LNCaP clone FGC (cell line): ENCODE measurements around the gene SLCO3A1.

ENCODE experiments used
- DNase-seq: peaks from one replicate; pipeline ENCODE4 v3.0.0-alpha.2; 2011; ENCODE audit warnings: low read depth
- H3K4me3 ChIP-seq: 2 replicates; pipeline ENCODE4 v1.5.1; 2011; ENCODE audit warnings: mild to moderate bottlenecking, low read depth, low read length, control low read depth
- TF ChIP-seq, protein P1 (sequence below): IDR thresholded peaks from 2 replicates; pipeline ENCODE4 v1.5.1; 2012; ENCODE audit warnings: mild to moderate bottlenecking; ENCODE audit not compliant: control insufficient read depth, insufficient read depth; ENCODE audit errors: extremely low read depth

Gene SLCO3A1

DNA sequence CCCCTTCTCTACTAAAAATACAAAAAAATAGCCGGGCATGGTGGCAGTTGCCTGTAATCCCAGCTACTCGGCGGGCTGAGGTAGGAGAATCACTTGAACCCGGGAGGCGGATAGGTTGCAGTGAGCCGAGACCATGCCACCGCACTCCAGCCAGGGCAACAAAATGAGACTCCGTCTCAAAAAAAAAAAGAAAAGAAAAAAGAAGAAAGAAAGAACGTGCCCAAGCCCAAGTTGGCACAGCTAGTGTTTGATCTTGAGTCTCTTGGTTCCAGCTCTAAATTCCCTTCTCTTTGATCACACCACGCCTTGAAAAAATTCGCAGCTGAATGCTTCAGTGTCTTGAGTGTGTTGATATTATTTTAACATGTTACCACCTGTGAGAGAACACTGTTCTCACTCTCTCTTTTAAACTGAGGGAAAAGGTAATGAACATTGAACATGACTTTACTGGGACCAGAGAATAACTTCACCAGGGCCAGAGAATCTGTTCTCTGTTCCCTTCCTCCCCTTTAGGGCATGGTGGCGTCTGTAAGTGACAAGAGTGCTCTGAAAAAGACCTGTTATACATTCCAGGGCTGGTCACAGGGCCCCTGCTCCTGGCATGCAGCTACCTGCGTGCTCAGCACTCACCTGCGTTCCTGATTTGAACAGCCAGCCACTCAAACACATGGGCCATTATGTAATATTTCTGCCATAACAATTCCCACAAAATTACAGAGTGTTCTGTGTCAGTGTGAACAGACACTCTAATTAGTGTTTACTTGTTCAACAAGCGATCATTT, 19.0 kb downstream of the SLCO3A1 start:
- TF ChIP-seq, protein P1, sequence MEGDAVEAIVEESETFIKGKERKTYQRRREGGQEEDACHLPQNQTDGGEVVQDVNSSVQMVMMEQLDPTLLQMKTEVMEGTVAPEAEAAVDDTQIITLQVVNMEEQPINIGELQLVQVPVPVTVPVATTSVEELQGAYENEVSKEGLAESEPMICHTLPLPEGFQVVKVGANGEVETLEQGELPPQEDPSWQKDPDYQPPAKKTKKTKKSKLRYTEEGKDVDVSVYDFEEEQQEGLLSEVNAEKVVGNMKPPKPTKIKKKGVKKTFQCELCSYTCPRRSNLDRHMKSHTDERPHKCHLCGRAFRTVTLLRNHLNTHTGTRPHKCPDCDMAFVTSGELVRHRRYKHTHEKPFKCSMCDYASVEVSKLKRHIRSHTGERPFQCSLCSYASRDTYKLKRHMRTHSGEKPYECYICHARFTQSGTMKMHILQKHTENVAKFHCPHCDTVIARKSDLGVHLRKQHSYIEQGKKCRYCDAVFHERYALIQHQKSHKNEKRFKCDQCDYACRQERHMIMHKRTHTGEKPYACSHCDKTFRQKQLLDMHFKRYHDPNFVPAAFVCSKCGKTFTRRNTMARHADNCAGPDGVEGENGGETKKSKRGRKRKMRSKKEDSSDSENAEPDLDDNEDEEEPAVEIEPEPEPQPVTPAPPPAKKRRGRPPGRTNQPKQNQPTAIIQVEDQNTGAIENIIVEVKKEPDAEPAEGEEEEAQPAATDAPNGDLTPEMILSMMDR = no peak
- H3K4me3 ChIP-seq = no peak overlapping the region
- no peak for DNase-seq

DNA sequence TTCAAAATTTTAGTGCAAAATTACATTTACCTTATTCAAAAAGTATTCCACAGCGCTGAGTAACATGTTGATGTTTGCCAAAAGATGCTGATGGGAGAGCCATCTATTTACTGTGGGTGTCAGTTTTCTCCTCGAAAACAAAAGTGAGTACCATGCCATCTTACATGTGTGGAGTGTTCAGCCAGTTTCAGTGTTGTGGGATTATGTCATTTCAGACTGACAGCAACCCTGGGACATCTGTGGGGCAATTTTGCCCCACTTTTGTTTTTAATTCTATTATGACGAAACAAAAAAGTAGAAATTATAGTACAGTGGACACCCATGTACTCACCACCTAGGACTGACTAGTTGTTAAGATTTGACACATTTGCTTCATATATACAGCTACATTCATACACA, 19.6 kb downstream of the SLCO3A1 start:
- no peak overlapping the region for H3K4me3 ChIP-seq
- no peak for DNase-seq
- TF ChIP-seq, protein P1 = no peak

DNA sequence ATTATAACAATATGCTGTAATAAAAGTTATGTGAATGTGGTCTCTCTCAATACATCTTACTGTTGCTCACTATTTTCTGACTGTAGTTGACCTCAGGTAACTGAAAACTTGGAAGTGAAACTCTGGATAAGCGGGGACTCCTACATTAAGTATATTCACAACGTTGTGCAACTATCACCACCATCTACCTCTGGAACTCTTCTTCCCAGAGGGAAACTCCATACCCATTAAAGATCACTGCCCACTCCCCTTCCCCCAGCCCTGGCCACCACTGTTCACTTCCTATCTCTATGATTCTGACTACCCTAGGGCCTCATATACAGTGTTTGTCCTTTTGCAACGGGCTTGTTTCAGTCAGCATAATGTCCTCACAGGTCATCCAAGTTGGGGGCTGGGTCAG, 20.7 kb downstream of the SLCO3A1 start:
- no peak overlapping the region for H3K4me3 ChIP-seq
- no peak for DNase-seq
- TF ChIP-seq, protein P1 = no peak

DNA sequence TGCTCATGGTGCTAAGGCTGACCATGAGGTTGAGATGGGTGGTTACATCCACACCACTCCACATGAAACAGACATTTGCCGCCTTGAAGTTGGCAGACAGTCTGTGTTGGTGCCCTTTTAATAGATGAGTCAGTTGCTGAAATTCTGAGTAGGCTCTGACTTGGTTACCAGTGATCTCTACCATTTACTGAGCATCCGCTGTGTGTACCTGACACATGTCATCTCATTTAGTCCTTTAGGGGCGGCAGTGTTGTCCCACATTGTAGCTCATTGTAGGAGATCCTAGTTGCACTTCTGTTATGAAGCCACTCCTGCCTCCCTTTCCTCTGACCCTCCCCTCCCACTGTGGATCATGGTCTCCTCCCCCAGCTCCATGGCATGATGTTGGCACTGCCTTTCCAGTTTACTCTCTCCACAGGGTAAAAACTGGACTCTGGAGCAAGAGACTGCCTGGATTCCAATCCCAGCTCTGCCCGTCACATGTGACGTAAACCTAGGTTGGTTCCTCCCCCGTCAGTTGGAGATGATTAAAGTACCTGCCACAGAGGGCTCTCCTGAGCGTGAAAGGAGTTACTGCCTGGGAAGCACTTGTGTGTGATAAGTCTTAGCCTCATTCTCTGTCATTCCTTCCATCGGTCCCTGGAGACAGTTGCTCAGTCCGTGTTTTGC, 21.6 kb downstream of the SLCO3A1 start:
- DNase-seq = no peak
- H3K4me3 ChIP-seq = no peak overlapping the region
- TF ChIP-seq, protein P1 = no peak

DNA sequence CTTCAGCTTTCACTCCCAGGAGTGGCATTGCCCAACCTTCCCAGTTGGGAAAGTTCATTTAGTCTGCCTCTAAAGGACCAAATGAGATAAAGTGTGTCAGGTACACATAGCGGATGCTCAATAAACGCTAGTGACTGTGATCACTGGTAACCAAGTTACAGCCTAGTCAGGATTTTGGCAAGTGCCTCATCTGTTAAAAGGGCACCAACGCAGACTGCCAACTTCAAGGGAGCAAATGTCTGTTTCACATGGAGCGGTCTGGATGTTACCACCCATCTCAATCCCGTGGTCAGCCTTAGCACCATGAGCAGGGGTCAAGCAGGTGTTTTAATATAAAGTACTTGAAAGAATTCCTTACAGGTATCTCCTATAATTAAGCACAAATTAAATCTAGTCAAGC, 22.7 kb downstream of the SLCO3A1 start:
- TF ChIP-seq, protein P1 = no peak
- no peak for DNase-seq
- H3K4me3 ChIP-seq = no peak overlapping the region

DNA sequence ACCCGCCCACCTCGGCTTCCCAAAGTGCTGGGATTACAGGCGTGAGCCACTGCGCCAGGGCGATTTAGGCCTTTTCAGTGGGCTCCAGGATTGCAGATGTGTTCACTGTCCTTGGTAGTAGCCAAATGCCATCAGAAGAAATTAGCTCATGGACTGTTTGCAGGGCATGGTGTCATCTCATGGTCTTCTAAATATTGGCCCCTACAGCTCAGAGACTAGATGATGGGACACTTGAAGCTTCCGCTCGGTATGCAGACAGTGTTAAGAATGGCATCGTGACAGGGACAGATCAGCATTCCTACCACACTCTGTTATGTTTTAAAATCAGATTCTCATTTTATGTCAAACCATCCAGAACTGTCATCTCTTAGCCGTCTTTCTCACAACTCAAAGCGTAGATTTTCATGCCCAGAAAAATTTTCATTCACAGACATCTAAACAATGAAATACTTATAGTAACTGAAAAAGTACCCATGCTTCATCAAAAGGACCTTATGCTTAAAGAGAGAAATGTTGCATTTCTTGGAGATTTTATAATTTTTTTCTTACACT, 24.9 kb downstream of the SLCO3A1 start:
- no peak overlapping the region for H3K4me3 ChIP-seq
- DNase-seq = no peak
- TF ChIP-seq, protein P1 = no peak

DNA sequence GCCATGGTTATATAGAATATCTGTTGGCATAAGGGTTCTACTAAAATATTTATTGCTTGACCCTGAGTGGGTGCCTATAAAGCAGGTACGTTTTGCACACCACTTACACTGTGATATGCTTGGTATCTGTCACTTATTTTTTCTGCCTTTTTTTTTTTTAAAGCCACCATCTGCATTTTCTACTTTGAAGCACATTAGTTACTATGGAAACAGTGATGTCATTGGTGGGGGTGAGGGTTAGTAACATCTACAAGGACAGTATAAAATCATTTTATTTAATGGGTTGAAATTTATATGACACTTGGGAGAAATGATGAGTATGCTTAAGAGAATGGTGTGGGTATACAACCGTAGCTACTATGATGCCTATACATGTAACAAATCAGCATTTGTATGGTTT, 25.6 kb downstream of the SLCO3A1 start:
- TF ChIP-seq, protein P1 = no peak
- no peak overlapping the region for H3K4me3 ChIP-seq
- no peak for DNase-seq
